Muscle layer of duodenum (tissue), 2 donors: ENCODE data around the gene GALNT7.

Experiments
- H3K27ac ChIP-seq: one replicate; pipeline ENCODE4 v1.7.0; 2013; ENCODE audit warnings: mild to moderate bottlenecking, low read length
- H3K27me3 ChIP-seq: one replicate; pipeline ENCODE4 v1.7.0; 2013; ENCODE audit warnings: low read depth, mild to moderate bottlenecking, control low read depth, low read length
- H3K36me3 ChIP-seq, 2 donors: one replicate each; pipeline ENCODE4 v1.7.0; 2013; ENCODE audit warnings: low read length in 2 of 2, control low read depth in 1 of 2, mild to moderate bottlenecking in 1 of 2; ENCODE audit not compliant: insufficient read depth in 2 of 2, control insufficient read depth in 1 of 2
- H3K4me1 ChIP-seq, 2 donors: one replicate each; pipeline ENCODE4 v1.7.0; 2013; ENCODE audit warnings: low read length in 2 of 2, mild to moderate bottlenecking in 2 of 2, control low read depth in 1 of 2, moderate library complexity in 1 of 2; ENCODE audit not compliant: insufficient read depth in 2 of 2, control insufficient read depth in 1 of 2
- H3K4me3 ChIP-seq, 2 donors: one replicate each; pipeline ENCODE4 v1.7.0; 2013; ENCODE audit warnings: low read length in 2 of 2, low read depth in 1 of 2, mild to moderate bottlenecking in 1 of 2
- H3K9me3 ChIP-seq, 2 donors: one replicate each; pipeline ENCODE4 v1.7.0; 2013; ENCODE audit warnings: low read length in 2 of 2, control low read depth in 1 of 2, mild to moderate bottlenecking in 1 of 2; ENCODE audit not compliant: control insufficient read depth in 1 of 2
- donor health status: healthy.

The GALNT7 gene

GRCh38 chr4:173254646-173255045 lies 86.0 kb downstream of the GALNT7 start:
- no peak overlapping the region for H3K4me3 ChIP-seq

DNA sequence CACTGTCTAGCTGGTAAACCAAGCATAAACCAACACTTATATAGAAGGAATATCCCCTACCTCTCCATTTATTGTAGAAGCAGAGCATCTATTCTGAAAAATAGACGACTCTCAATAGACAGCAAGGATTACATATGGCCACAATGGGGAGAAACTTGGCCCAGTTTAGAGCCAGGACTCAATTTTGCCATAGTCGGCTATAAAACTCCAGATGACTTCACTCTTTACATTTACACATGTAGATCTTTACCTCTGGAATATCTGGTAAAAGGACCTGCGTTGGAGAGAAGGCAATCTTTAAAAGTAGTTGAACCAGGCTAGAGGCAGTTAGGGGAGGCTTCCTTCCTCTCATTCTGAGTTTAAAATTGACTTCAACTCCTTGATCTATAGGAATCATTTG lies 88.2 kb downstream of the GALNT7 start:
- H3K36me3 ChIP-seq = no peaks in the 10 kb centered on the region
- no peaks in the 10 kb centered on the region for H3K4me1 ChIP-seq
- no peaks in the 10 kb centered on the region for H3K9me3 ChIP-seq
- no peak overlapping the region for H3K27ac ChIP-seq
- H3K27me3 ChIP-seq = no peaks in the 10 kb centered on the region
- no peak overlapping the region for H3K4me3 ChIP-seq

More at GRCh38 chr4:173254646-173255045, 86.0 kb downstream of the GALNT7 start:
- Histone ChIP-seq H3K4me1 (no peaks in the 10 kb centered on the region), H3K27me3 (no peaks in the 10 kb centered on the region), H3K36me3 (peaks cover 0 to 3% of the 10 kb centered on the region in 2 donors), H3K27ac (no peak overlapping the region), H3K9me3 (no peaks in the 10 kb centered on the region)

DNA sequence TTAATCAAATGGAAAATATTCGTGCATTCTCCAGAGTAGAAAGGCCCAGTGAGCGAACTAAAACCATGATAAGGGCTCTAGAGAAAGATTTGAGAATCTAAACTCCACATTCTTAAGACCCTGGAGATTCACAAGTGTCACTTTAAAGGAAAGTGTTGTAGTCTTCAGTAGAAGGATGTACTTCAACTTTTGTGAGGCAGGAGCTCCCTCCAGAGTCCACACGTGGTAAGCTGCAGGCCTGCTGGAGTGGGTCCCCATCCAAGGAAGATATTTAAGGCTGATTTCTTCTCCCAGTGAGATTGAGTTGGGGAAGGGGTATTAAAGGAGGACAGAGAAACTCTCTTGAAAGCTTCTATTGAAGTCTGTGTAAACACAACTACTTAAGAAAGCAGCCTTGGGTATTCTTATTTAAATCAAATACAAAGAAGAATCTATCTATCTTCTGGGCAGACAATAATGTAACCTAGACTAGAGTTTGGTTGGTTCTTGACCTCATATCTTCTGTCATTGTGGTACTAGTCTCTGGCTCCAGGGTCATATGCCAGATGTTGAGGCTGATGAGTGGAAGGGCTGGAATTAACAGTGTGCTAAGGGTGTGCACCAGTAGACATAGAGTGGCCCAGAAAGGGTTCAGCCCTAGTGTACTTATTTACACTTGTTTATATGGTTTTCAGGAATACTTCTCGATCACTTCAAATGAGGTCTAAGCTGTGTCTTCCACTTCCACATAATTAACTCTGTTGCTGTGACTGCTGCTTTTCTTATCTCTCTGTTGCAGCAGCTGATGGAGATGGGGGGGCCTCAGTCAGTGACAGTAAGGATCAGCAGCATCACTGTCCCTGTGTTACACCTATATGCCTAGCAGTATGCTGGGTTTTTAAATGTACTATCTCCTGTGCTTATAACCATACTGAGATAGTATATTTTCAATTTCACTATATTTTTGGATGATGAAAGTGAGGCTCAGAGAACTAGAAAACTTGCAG lies 89.4 kb downstream of the GALNT7 start:
- no peak overlapping the region for H3K27ac ChIP-seq
- no peaks in the 10 kb centered on the region for H3K4me1 ChIP-seq
- H3K9me3 ChIP-seq = no peaks in the 10 kb centered on the region
- H3K27me3 ChIP-seq = no peaks in the 10 kb centered on the region
- H3K36me3 ChIP-seq = no peaks in the 10 kb centered on the region
- H3K4me3 ChIP-seq = no peak overlapping the region

DNA sequence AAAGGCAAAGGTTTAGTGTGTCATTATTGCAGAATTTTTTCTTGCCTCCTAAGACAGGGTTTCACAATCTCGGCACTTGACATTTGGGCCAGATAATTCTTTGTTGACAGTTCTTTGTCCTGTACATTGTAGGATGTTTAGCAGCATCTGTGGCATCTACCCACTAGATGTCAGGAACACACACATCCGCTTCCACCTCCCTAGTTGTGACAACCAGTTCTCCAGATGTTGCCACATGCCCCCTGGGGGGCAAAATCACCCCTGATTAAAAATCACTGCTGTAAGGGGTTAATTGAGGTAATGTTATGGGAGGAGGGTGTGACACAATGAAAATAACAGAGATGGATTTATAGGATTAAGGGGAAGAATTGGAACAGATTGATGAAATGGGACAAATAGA lies 90.3 kb downstream of the GALNT7 start:
- Histone ChIP-seq H3K27me3 (no peaks in the 10 kb centered on the region), H3K36me3 (no peaks in the 10 kb centered on the region), H3K4me3 (no peak overlapping the region), H3K27ac (no peak overlapping the region), H3K9me3 (no peaks in the 10 kb centered on the region), H3K4me1 (peaks cover 0 to 1% of the 10 kb centered on the region in 2 donors)

DNA sequence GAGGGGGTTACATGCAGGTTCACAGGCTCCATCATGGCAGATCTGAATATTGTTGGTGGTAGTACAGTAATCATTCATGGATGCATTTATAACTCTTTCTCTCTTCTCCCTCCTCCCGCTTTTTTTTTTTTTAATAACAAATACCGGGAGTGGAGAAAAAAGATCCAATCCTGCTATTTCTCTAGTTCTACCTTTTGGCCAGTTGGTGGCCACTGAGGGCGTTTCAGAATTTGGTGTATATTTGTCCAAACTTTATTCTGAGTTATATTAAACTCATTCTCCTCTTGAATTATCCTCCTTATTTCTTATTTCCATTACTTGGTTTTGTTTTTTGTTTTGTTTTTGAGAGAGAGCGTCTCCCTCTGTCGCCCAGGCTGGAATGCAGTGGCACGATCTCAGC lies 90.7 kb downstream of the GALNT7 start:
- no peaks in the 10 kb centered on the region for H3K9me3 ChIP-seq
- no peaks in the 10 kb centered on the region for H3K27me3 ChIP-seq
- peaks cover 0 to 6% of the 10 kb centered on the region in 2 donors for H3K4me1 ChIP-seq
- no peak overlapping the region for H3K27ac ChIP-seq
- no peak overlapping the region for H3K4me3 ChIP-seq
- H3K36me3 ChIP-seq = no peaks in the 10 kb centered on the region

- no peak overlapping the region for H3K4me3 ChIP-seq
- H3K4me1 ChIP-seq = peaks cover 6 to 8% of the 10 kb centered on the region in 2 donors
- H3K27ac ChIP-seq = no peak overlapping the region
- no peaks in the 10 kb centered on the region for H3K9me3 ChIP-seq
- no peaks in the 10 kb centered on the region for H3K27me3 ChIP-seq
- no peaks in the 10 kb centered on the region for H3K36me3 ChIP-seq
These were observed 92.4 kb downstream of the GALNT7 start for GRCh38 chr4:173261052-173261451.

GRCh38 chr4:173262375-173262774 lies 93.8 kb downstream of the GALNT7 start:
- H3K4me3 ChIP-seq = no peak overlapping the region
- peaks cover 6 to 8% of the 10 kb centered on the region in 2 donors for H3K4me1 ChIP-seq
- no peak overlapping the region for H3K27ac ChIP-seq
- no peaks in the 10 kb centered on the region for H3K27me3 ChIP-seq
- no peaks in the 10 kb centered on the region for H3K9me3 ChIP-seq
- H3K36me3 ChIP-seq = no peaks in the 10 kb centered on the region

DNA sequence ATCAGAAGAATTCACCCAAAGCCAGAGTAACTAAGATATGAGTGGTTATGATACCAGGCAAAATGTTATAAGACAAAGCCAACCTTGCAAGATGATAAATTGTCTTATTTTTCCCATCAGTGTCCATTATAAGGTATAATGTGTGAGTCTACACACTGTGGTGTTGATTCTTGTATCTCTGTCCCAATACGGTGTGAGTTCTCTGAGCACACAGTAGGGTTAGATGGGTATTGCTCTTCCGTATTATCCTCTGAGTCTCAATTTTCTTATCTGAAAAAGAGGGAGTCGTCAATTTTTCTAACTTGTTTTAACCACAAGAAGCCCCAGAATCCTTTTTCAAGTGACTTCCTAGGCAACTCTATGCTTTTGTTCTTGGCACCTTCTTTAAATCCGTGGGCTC lies 95.6 kb downstream of the GALNT7 start:
- no peak overlapping the region for H3K4me3 ChIP-seq
- peaks cover 6 to 8% of the 10 kb centered on the region in 2 donors for H3K4me1 ChIP-seq
- no peak overlapping the region for H3K27ac ChIP-seq
- H3K9me3 ChIP-seq = no peaks in the 10 kb centered on the region
- H3K36me3 ChIP-seq = no peaks in the 10 kb centered on the region
- H3K27me3 ChIP-seq = no peaks in the 10 kb centered on the region

DNA sequence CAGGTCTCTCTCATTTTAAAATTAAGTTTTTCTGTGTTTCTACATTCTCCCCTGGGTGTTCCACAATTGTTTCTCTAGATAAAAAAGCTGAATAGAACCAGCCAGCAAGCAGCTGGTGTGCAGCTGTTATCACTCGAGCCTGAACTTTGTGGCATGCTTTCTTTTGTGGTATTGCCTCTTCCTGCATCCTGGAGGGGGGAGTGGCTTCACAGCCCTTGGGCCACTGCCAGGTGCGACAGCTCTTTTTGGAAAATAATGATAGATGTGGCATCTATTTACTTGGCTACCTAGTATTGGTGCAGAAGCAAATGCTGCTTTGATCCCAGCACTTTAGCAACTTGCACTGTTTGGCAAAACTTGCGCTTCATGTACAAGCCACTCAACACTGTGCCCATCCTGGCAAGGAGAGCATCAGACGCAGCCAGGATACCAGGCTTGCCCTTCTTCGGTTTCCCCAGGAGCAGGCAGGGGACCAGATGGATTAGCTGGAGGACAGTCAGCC lies 96.1 kb downstream of the GALNT7 start:
- Histone ChIP-seq H3K9me3 (no peaks in the 10 kb centered on the region), H3K27ac (no peak overlapping the region), H3K4me1 (peaks cover 6 to 8% of the 10 kb centered on the region in 2 donors), H3K4me3 (no peak overlapping the region), H3K27me3 (no peaks in the 10 kb centered on the region), H3K36me3 (no peaks in the 10 kb centered on the region)

DNA sequence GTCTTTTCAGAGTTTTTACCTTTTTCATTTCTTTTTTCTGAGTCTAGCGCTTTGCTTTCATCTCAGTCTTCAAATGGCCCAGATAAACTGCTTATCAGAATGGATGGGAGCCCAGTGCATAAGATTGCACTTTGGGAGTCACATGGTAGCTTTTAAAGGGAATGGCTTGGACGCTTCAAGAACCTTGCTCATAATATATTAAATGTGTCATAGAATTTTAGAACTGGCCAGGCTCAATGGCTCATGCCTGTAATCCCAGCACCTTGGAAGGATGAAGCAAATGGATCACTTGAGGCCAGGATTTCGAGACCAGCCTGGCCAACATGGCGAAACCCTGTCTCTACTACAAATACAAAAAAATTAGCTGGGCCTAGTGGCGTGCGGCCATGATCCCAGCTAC lies 97.1 kb downstream of the GALNT7 start:
- Histone ChIP-seq H3K9me3 (no peaks in the 10 kb centered on the region), H3K36me3 (no peaks in the 10 kb centered on the region), H3K27me3 (no peaks in the 10 kb centered on the region)

DNA sequence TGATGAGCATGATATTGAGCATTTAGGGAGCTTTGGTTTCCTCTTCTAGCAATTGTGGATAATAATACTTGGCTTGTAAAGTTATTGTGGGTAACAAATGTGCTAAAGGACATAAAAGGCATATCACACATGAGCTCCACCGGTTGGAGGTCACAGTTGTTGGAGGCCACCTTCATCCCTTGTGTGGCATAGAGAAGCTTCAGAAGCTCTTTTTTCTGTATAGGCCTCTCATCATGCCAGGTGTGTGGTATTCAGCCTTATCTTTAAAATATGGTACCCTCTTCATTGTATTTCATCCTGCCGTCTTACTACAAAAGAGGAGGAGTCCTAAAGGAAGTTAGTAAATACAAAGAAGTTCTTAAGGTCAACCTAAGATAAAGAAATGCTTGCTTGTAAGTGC lies 99.1 kb downstream of the GALNT7 start:
- H3K4me3 ChIP-seq = no peak overlapping the region
- no peaks in the 10 kb centered on the region for H3K9me3 ChIP-seq
- H3K4me1 ChIP-seq = peaks cover 8 to 20% of the 10 kb centered on the region in 2 donors
- H3K27ac ChIP-seq = no peak overlapping the region
- H3K36me3 ChIP-seq = no peaks in the 10 kb centered on the region
- no peaks in the 10 kb centered on the region for H3K27me3 ChIP-seq

More for the DNA sequence above, 97.1 kb downstream of the GALNT7 start:
- Histone ChIP-seq H3K4me1 (peaks cover 8 to 12% of the 10 kb centered on the region in 2 donors), H3K27ac (no peak overlapping the region), H3K4me3 (no peak overlapping the region)
